NCI-H2227 treated with DMSO at 0.1 percent for 48 hours (cell line): ENCODE data around the gene C17orf58.
"Not testable (repeated sequence)": the region's sequence is repeated elsewhere in the genome, so short reads cannot be mapped to it uniquely, and the experiment has no call there.

Experiments
- DNase-seq: peaks from one replicate; lab custom pipeline; 2025; lab: John Stamatoyannopoulos, UW

The C17orf58 gene

GRCh38 chr17:67999291-67999911 lies 3.1 kb upstream of the C17orf58 start:
- no peak for DNase-seq

GRCh38 chr17:67998466-67998865 lies 2.2 kb upstream of the C17orf58 start:
- no peak for DNase-seq

GRCh38 chr17:67995570-67996263 lies 552 bp downstream of the C17orf58 start:
- DNase-seq: no peak

- no peak for DNase-seq
These were observed 1.3 kb downstream of the C17orf58 start for GRCh38 chr17:67994817-67995569.

GRCh38 chr17:67993998-67994361 lies 2.3 kb downstream of the C17orf58 start:
- DNase-seq: no peak

- peak; percentile 82 for DNase-seq
These were observed 2.9 kb downstream of the C17orf58 start for GRCh38 chr17:67993153-67993997.

GRCh38 chr17:67992548-67993152 lies 3.6 kb downstream of the C17orf58 start:
- no peak for DNase-seq

- DNase-seq: no peak
These were observed 5.4 kb downstream of the C17orf58 start for GRCh38 chr17:67990909-67991308.

GRCh38 chr17:67983383-67983688 lies 12.9 kb downstream of the C17orf58 start:
- no peak for DNase-seq

GRCh38 chr17:67982686-67983382 lies 13.4 kb downstream of the C17orf58 start:
- DNase-seq: no peak

- DNase-seq: no peak
These were observed 14.1 kb downstream of the C17orf58 start for GRCh38 chr17:67982034-67982640.

GRCh38 chr17:67980883-67981282 lies 15.4 kb downstream of the C17orf58 start:
- DNase-seq: not testable (repeated sequence)

- DNase-seq: no peak
These were observed 15.8 kb downstream of the C17orf58 start for GRCh38 chr17:67980456-67980855.

GRCh38 chr17:67976306-67976705 lies 20.0 kb downstream of the C17orf58 start:
- not testable (repeated sequence) for DNase-seq

GRCh38 chr17:67974598-67975066 lies 21.6 kb downstream of the C17orf58 start:
- no peak for DNase-seq

GRCh38 chr17:67974185-67974584 lies 22.1 kb downstream of the C17orf58 start:
- DNase-seq: no peak

- no peak for DNase-seq
These were observed 25.5 kb downstream of the C17orf58 start for GRCh38 chr17:67970783-67971182.

- peak; percentile 53 for DNase-seq
These were observed 33.1 kb downstream of the C17orf58 start for GRCh38 chr17:67963145-67963572.

GRCh38 chr17:67962156-67962555 lies 34.1 kb downstream of the C17orf58 start:
- DNase-seq: not testable (repeated sequence)

- not testable (repeated sequence) for DNase-seq
These were observed 36.0 kb downstream of the C17orf58 start for GRCh38 chr17:67960276-67960675.

- DNase-seq: no peak
These were observed 36.8 kb downstream of the C17orf58 start for GRCh38 chr17:67959510-67959909.
